GM23338 (cell line): ENCODE measurements around the gene EN2. TPM values are rescaled to one million over a fixed set of nuclear protein-coding genes. Genes with fewer than 3 reads are reported as not detected.

Experiments used
- ATAC-seq: fragments of 200-7000 bp; cut with Tn5 transposase; 3 replicates; pipeline ENCODE4 v1.9.1; 2020
- DNase-seq: peaks from one replicate; pipeline ENCODE4 v3.0.0-alpha.2; 2015; ENCODE audit warnings: low spot score
- H2AFZ ChIP-seq: fragments of 200-600 bp; sonication (generic); 2 replicates; pipeline ENCODE4 v1.8.0; 2016; ENCODE audit warnings: antibody characterized with exemption, mild to moderate bottlenecking, moderate library complexity
- H3F3A ChIP-seq: fragments of 200-600 bp; sonication (generic); replicated peaks from 2 replicates; pipeline ENCODE4 v1.8.0; 2017; ENCODE audit warnings: antibody characterized with exemption, mixed run types, low read depth
- H3K27ac ChIP-seq: fragments of 200-600 bp; sonication (generic); 2 replicates; pipeline ENCODE4 v1.6.1; 2016; ENCODE audit warnings: low read depth
- H3K27me3 ChIP-seq: fragments of 200-600 bp; sonication (generic); 2 replicates; pipeline ENCODE4 v1.8.0; 2016; ENCODE audit warnings: mild to moderate bottlenecking, mixed run types, moderate library complexity; ENCODE audit not compliant: insufficient read depth
- H3K36me3 ChIP-seq: fragments of 200-600 bp; sonication (generic); 2 replicates; pipeline ENCODE4 v1.8.0; 2016; ENCODE audit warnings: mild to moderate bottlenecking; ENCODE audit not compliant: insufficient read depth
- H3K4me1 ChIP-seq: fragments of 200-600 bp; sonication (generic); 2 replicates; pipeline ENCODE4 v1.8.0; 2016; ENCODE audit warnings: mild to moderate bottlenecking, moderate library complexity; ENCODE audit not compliant: insufficient read depth
- H3K4me2 ChIP-seq: fragments of 200-600 bp; sonication (generic); 2 replicates; pipeline ENCODE4 v1.7.1; 2017; ENCODE audit warnings: mixed run types
- H3K4me3 ChIP-seq: fragments of 200-600 bp; sonication (generic); 2 replicates; pipeline ENCODE4 v1.6.1; 2016; ENCODE audit warnings: mixed run types
- H3K79me2 ChIP-seq: fragments of 200-600 bp; sonication (generic); replicated peaks from 2 replicates; pipeline ENCODE4 v1.8.0; 2017; ENCODE audit warnings: mild to moderate bottlenecking; ENCODE audit not compliant: insufficient read depth
- H3K9me2 ChIP-seq: fragments of 200-600 bp; sonication (generic); 2 replicates; pipeline ENCODE4 v1.8.0; 2017; ENCODE audit not compliant: insufficient read depth
- H4K20me1 ChIP-seq: fragments of 200-600 bp; sonication (generic); replicated peaks from 2 replicates; pipeline ENCODE4 v1.8.0; 2017; ENCODE audit warnings: mild to moderate bottlenecking; ENCODE audit not compliant: insufficient read depth
- H3K27ac Mint-ChIP-seq: 2 replicates; pipeline ENCODE4 v1.8.0; 2020; ENCODE audit warnings: inconsistent platforms, mild to moderate bottlenecking, moderate library complexity, mixed read lengths
- H3K27me3 Mint-ChIP-seq: 3 replicates; pipeline ENCODE4 v1.8.0; 2022; ENCODE audit warnings: low read depth, mild to moderate bottlenecking, moderate library complexity, mixed read lengths, inconsistent platforms; ENCODE audit not compliant: insufficient read depth, poor library complexity
- H3K36me3 Mint-ChIP-seq: 3 replicates; pipeline ENCODE4 v1.8.0; 2021; ENCODE audit warnings: low read depth, mild to moderate bottlenecking, inconsistent platforms, moderate library complexity, mixed read lengths
- H3K4me1 Mint-ChIP-seq: 3 replicates; pipeline ENCODE4 v1.8.0; 2020; ENCODE audit warnings: mild to moderate bottlenecking, inconsistent platforms, mixed read lengths
- H3K4me3 Mint-ChIP-seq: 3 replicates; pipeline ENCODE4 v1.8.0; 2021; ENCODE audit warnings: moderate library complexity, mild to moderate bottlenecking, inconsistent platforms, mixed read lengths
- H3K9me3 Mint-ChIP-seq: 3 replicates; pipeline ENCODE4 v1.8.0; 2020; ENCODE audit warnings: moderate library complexity, mild to moderate bottlenecking, inconsistent platforms, mixed read lengths
- EZH2phosphoT487 ChIP-seq: fragments of 200-600 bp; sonication (generic); IDR thresholded peaks from one replicate; pipeline ENCODE4 v1.8.1; 2018; ENCODE audit warnings: antibody characterized with exemption; ENCODE audit not compliant: unreplicated experiment
- JUNB ChIP-seq: IDR thresholded peaks from one replicate; pipeline ENCODE4 v1.6.1; 2016; ENCODE audit warnings: antibody characterized with exemption; ENCODE audit not compliant: unreplicated experiment
- NANOG ChIP-seq: IDR thresholded peaks from 2 replicates; pipeline ENCODE4 v1.6.1; 2016; ENCODE audit warnings: antibody characterized with exemption, borderline replicate concordance
- POLR2AphosphoS5 ChIP-seq: IDR thresholded peaks from 2 replicates; pipeline ENCODE4 v1.6.1; 2016; ENCODE audit warnings: antibody characterized with exemption, low read depth
- ZNF114 ChIP-seq: fragments of 250-450 bp; sonication (Bioruptor Pico); IDR thresholded peaks from 2 replicates; pipeline ENCODE4 v1.5.0; 2020; ENCODE audit warnings: mild to moderate bottlenecking, moderate library complexity
- polyA plus RNA-seq: library from polyadenylated mRNA; unstranded; fragments of >200 nt; fragmentation: Nextera tagmentation; extraction: Ambion mirVana; gene quantifications from 2 replicates; pipeline ENCODE4 v1.2.1, GENCODE V29; 2016
- total RNA-seq: library from RNA; depleted of rRNA; stranded (reverse); fragments of >200 nt; shearing (Covaris generic); gene quantifications from 2 replicates; pipeline ENCODE4 v1.2.3, GENCODE V29; 2014
- TF ChIP-seq, protein P1 (sequence below): IDR thresholded peaks from one replicate; pipeline ENCODE4 v1.6.1; 2018; ENCODE audit warnings: antibody characterized with exemption; ENCODE audit not compliant: unreplicated experiment
- TF ChIP-seq, protein P2 (sequence below): fragments of 250-450 bp; sonication (Bioruptor Pico); IDR thresholded peaks from 2 replicates; pipeline ENCODE4 v1.5.0; 2020; ENCODE audit warnings: mild to moderate bottlenecking, moderate library complexity
- TF ChIP-seq, protein P3 (sequence below), 2 experiments: fragments of 200-600 bp in 1 of 2; sonication (generic) in 1 of 2; conservative IDR thresholded peaks; 2 replicates each; pipeline versions ENCODE4 v1.5.1 to v1.6.1; 2016 to 2017; ENCODE audit warnings: antibody characterized with exemption in 2 of 2, low read depth in 2 of 2, mild to moderate bottlenecking in 2 of 2, moderate library complexity in 1 of 2

The EN2 gene
- total and polyA plus RNA-seq, 2 experiments from 2014 or later: not detected

DNA sequence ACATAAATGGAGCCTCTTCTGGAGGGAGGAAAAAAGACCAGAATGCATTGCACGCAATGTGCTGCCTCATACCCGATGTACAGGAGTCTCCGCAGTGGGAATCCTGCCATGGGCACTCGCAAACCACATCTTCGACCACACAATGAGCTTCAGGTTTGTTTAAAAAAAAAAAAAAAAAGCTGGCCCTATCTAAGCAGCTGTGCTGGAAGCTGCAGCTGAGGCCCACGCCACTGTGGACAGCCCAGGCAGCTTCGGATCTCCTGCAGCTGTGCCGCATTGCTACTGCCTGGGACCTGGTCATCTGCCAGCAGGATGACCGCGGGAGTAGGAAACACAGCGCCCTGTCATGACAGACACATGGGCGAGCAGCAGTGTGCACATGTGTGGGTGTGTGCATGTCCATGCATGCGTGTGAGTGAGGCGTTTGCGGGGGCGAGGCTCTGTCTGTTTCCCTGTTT lies 26.0 kb downstream of the EN2 start:
- no peak overlapping the region for H3K4me3 Mint-ChIP-seq
- Histone ChIP-seq H3K27ac (no peak overlapping the region), H4K20me1 (0 out of 2 replicates have a peak, but pooled peaks cover 5% of the 10 kb centered on the region), H3K27me3 (peaks cover 49% of the 10 kb centered on the region), H3F3A (0 out of 2 replicates have a peak, but pooled peaks cover 14% of the 10 kb centered on the region), H2AFZ (peak overlapping the region; percentile 43; the same call in 1 of the 2 replicates), H3K4me3 (no peak overlapping the region), H3K4me2 (no peak overlapping the region), H3K4me1 (peaks cover 7% of the 10 kb centered on the region), H3K9me2 (no peaks in the 10 kb centered on the region), H3K79me2 (no peaks in the 10 kb centered on the region), H3K36me3 (no peaks in the 10 kb centered on the region)
- DNase-seq (no peak), ATAC-seq (peak; percentile 41)
- TF ChIP-seq, protein P1, sequence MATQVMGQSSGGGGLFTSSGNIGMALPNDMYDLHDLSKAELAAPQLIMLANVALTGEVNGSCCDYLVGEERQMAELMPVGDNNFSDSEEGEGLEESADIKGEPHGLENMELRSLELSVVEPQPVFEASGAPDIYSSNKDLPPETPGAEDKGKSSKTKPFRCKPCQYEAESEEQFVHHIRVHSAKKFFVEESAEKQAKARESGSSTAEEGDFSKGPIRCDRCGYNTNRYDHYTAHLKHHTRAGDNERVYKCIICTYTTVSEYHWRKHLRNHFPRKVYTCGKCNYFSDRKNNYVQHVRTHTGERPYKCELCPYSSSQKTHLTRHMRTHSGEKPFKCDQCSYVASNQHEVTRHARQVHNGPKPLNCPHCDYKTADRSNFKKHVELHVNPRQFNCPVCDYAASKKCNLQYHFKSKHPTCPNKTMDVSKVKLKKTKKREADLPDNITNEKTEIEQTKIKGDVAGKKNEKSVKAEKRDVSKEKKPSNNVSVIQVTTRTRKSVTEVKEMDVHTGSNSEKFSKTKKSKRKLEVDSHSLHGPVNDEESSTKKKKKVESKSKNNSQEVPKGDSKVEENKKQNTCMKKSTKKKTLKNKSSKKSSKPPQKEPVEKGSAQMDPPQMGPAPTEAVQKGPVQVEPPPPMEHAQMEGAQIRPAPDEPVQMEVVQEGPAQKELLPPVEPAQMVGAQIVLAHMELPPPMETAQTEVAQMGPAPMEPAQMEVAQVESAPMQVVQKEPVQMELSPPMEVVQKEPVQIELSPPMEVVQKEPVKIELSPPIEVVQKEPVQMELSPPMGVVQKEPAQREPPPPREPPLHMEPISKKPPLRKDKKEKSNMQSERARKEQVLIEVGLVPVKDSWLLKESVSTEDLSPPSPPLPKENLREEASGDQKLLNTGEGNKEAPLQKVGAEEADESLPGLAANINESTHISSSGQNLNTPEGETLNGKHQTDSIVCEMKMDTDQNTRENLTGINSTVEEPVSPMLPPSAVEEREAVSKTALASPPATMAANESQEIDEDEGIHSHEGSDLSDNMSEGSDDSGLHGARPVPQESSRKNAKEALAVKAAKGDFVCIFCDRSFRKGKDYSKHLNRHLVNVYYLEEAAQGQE: no peak
- TF ChIP-seq, protein P2, sequence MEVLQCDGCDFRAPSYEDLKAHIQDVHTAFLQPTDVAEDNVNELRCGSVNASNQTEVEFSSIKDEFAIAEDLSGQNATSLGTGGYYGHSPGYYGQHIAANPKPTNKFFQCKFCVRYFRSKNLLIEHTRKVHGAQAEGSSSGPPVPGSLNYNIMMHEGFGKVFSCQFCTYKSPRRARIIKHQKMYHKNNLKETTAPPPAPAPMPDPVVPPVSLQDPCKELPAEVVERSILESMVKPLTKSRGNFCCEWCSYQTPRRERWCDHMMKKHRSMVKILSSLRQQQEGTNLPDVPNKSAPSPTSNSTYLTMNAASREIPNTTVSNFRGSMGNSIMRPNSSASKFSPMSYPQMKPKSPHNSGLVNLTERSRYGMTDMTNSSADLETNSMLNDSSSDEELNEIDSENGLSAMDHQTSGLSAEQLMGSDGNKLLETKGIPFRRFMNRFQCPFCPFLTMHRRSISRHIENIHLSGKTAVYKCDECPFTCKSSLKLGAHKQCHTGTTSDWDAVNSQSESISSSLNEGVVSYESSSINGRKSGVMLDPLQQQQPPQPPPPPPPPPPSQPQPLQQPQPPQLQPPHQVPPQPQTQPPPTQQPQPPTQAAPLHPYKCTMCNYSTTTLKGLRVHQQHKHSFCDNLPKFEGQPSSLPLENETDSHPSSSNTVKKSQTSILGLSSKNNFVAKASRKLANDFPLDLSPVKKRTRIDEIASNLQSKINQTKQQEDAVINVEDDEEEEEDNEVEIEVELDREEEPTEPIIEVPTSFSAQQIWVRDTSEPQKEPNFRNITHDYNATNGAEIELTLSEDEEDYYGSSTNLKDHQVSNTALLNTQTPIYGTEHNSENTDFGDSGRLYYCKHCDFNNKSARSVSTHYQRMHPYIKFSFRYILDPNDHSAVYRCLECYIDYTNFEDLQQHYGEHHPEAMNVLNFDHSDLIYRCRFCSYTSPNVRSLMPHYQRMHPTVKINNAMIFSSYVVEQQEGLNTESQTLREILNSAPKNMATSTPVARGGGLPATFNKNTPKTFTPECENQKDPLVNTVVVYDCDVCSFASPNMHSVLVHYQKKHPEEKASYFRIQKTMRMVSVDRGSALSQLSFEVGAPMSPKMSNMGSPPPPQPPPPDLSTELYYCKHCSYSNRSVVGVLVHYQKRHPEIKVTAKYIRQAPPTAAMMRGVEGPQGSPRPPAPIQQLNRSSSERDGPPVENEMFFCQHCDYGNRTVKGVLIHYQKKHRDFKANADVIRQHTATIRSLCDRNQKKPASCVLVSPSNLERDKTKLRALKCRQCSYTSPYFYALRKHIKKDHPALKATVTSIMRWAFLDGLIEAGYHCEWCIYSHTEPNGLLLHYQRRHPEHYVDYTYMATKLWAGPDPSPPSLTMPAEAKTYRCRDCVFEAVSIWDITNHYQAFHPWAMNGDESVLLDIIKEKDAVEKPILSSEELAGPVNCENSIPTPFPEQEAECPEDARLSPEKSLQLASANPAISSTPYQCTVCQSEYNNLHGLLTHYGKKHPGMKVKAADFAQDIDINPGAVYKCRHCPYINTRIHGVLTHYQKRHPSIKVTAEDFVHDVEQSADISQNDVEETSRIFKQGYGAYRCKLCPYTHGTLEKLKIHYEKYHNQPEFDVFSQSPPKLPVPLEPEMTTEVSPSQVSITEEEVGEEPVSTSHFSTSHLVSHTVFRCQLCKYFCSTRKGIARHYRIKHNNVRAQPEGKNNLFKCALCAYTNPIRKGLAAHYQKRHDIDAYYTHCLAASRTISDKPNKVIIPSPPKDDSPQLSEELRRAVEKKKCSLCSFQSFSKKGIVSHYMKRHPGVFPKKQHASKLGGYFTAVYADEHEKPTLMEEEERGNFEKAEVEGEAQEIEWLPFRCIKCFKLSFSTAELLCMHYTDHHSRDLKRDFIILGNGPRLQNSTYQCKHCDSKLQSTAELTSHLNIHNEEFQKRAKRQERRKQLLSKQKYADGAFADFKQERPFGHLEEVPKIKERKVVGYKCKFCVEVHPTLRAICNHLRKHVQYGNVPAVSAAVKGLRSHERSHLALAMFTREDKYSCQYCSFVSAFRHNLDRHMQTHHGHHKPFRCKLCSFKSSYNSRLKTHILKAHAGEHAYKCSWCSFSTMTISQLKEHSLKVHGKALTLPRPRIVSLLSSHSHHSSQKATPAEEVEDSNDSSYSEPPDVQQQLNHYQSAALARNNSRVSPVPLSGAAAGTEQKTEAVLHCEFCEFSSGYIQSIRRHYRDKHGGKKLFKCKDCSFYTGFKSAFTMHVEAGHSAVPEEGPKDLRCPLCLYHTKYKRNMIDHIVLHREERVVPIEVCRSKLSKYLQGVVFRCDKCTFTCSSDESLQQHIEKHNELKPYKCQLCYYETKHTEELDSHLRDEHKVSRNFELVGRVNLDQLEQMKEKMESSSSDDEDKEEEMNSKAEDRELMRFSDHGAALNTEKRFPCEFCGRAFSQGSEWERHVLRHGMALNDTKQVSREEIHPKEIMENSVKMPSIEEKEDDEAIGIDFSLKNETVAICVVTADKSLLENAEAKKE (CRISPR knock-in tag): no peak
- no peak for TF ChIP-seq POLR2AphosphoS5
- TF ChIP-seq ZNF114 (CRISPR knock-in tag): no peak
- TF ChIP-seq JUNB: no peak
- TF ChIP-seq, protein P3, sequence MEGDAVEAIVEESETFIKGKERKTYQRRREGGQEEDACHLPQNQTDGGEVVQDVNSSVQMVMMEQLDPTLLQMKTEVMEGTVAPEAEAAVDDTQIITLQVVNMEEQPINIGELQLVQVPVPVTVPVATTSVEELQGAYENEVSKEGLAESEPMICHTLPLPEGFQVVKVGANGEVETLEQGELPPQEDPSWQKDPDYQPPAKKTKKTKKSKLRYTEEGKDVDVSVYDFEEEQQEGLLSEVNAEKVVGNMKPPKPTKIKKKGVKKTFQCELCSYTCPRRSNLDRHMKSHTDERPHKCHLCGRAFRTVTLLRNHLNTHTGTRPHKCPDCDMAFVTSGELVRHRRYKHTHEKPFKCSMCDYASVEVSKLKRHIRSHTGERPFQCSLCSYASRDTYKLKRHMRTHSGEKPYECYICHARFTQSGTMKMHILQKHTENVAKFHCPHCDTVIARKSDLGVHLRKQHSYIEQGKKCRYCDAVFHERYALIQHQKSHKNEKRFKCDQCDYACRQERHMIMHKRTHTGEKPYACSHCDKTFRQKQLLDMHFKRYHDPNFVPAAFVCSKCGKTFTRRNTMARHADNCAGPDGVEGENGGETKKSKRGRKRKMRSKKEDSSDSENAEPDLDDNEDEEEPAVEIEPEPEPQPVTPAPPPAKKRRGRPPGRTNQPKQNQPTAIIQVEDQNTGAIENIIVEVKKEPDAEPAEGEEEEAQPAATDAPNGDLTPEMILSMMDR (conservative IDR thresholded peaks at IDR 0.05; ENCODE audit: low read depth in 2 of 2): no peak
- TF ChIP-seq EZH2phosphoT487: no peak
- no peak for TF ChIP-seq NANOG
- H3K9me3 Mint-ChIP-seq: no peaks in the 10 kb centered on the region
- peaks cover 54% of the 10 kb centered on the region for H3K27me3 Mint-ChIP-seq
- H3K27ac Mint-ChIP-seq: no peak overlapping the region
- peaks cover 25% of the 10 kb centered on the region for H3K4me1 Mint-ChIP-seq
- H3K36me3 Mint-ChIP-seq: no peaks in the 10 kb centered on the region
